NCI-H345 treated with DMSO at 0.1 percent for 48 hours (cell line): ENCODE results near the gene IRX3.

Source experiments
- DNase-seq: peaks from one replicate; lab custom pipeline; 2025; ENCODE audit not compliant: unreplicated experiment; lab: John Stamatoyannopoulos, UW

IRX3 gene

GRCh38 chr16:54239456-54239855 is 47.1 kb downstream of the IRX3 start:
- DNase-seq, result no peak

GRCh38 chr16:54236773-54237172 is 49.8 kb downstream of the IRX3 start:
- no peak for DNase-seq

- DNase-seq, result no peak
These were observed 53.0 kb downstream of the IRX3 start for GRCh38 chr16:54233615-54234014.
